Measurements from ENCODE around the gene RAB9A.
"Not testable (repeated sequence)": the region's sequence is repeated elsewhere in the genome, so short reads cannot be mapped to it uniquely, and the experiment has no call there.

The RAB9A gene

DNA sequence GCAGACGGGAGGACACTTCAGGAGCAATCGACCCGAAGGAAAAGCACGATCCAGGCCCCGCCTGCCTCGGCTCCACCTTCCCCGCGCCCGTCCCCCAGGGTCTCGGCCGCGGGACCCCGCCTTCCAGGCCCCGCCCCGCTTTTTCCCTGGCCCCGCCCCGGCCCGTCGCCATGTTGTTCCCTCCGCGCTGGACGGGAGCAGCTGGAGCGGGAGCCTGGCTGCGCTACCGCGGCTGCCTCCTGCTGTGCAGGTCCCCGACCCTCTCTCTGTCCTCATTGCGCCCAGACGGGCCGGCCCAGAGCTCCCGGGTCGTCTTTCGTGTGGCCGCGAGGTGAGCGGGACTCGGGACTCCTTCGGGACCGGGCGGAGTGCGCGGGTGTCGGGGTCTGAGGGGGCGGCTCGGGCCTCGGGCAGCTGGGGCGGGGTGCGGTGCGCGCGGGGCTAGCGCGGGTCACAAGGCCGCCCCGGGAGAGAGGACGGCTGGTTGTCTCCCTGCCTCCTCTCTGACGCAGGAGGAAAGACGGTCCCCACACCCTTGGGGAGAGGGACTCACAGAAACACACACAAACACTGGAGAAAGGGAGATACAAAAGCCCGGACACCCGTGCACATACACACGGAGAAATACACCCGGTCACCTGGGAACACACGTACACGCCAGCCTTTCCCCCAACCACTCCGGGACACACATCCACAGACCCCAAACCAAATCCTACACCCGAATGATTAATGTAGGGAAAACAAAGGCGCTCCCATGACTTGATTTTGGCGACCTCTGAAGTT lies at the start of gene RAB9A:
Gene RAB9A (plus strand): TSS at position 171 of the 783 bp plus-strand sequence. CDS start 19,619 bp downstream, outside the sequence.
- DNase-seq: peak; percentile 74

DNA sequence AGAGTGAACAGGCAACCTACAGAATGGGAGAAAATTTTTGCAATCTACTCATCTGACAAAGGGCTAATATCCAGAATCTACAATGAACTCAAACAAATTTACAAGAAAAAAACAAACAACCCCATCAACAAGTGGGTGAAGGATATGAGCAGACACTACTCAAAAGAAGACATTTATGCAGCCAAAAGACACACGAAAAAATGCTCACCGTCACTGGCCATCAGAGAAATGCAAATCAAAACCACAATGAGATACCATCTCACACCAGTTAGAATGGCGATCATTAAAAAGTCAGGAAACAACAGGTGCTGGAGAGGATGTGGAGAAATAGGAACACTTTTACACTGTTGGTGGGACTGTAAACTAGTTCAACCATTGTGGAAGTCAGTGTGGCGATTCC lies 47.2 kb upstream of the RAB9A start:
- not testable (repeated sequence) for DNase-seq

GRCh38 chrX:13645464-13646153 lies 43.3 kb upstream of the RAB9A start:
- no peak for DNase-seq

- peak; percentile 83 for DNase-seq
These were observed 42.8 kb upstream of the RAB9A start for GRCh38 chrX:13646154-13646549.

- DNase-seq: peak; percentile 99
These were observed 41.2 kb upstream of the RAB9A start for GRCh38 chrX:13647709-13648212.

- peak; percentile 40 for DNase-seq
These were observed 40.6 kb upstream of the RAB9A start for GRCh38 chrX:13648336-13648735.

DNA sequence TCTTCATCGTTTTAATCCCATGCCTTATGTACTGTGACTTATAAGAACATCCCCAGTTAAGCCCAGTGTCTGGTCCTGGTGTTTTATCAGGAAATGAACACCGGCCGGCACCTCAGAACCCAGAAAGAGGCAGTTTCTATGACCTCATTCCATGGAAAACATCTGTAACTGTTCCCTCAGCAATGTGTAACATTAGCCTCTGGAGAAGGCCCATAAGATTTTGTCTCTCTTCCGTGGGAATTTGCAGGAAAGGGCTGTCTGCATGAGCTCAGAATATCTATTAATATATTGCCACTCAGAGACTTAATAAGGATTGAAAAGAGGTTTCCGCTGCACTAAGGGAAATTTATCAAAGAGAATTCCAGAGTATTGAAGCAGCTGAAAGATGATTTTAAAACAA lies 39.1 kb upstream of the RAB9A start:
- no peak for DNase-seq

DNA sequence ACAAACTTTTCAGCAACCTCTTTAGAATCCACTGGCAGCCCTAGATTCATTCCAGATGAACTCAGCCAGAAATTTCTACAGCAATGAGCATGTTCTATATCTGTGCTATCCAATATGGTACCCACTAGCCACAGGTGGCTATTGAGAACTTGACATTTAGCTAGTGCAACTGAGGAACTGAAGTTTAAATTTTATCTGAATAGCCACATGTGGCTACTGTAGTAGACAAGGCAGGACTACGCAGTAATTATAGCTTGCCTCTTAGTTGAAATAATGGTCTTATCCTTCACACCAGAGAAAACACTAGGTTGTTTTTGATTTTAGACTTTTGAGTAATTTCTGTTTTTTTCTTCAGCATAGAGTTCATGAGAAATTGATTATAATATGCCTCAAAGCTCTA lies 38.6 kb upstream of the RAB9A start:
- DNase-seq: no peak

DNA sequence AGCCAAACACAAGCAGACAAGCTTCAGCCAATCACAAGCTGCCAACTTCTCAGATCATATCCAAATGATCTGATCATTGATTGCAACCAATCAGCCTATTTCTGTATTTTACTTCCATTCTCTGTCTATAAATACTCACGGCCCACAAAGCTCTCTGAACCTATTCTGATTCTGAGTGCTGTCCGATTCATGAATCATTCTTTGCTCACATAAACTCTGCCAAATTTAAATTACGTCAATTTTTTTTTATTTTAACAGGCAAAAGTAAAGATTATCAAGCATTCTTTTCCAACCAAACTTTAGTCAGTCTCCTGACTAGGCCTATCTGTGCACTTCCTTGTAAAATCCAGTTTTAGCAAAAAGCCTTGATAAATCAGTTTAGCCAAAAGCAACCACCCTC lies 37.8 kb upstream of the RAB9A start:
- DNase-seq: no peak

DNA sequence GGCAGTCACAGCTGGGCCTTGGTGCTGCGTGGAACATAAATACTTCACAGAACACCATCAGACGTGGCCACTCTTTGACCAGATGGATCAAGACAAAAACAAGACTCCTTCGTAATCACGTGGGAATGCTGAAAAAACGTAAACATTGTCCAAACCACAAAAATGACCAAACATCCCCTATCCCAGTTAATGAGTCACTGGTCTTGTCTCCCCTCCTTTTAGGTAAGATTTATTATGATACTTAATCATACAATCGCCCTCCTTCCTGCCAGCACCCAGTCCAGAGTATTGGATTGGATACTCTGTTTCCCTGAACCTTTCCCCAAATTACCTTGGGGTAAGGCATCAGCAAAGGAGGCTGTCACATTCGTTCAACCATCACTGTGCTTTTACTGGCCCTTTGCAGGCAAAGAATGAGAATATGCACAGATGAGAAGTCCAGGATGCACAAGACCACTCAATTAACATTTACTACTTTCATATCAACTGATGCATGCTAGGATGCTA lies 36.6 kb upstream of the RAB9A start:
- peak; percentile 19 for DNase-seq

- peak; percentile 96 for DNase-seq
These were observed 35.9 kb upstream of the RAB9A start, which contains the start of gene TCEANC for GRCh38 chrX:13652850-13653693. TCEANC (plus strand) TSS chrX:13653141; CDS start chrX:13662509, 9,368 bp downstream.

GRCh38 chrX:13654116-13654515 lies 34.8 kb upstream of the RAB9A start:
- DNase-seq: no peak

DNA sequence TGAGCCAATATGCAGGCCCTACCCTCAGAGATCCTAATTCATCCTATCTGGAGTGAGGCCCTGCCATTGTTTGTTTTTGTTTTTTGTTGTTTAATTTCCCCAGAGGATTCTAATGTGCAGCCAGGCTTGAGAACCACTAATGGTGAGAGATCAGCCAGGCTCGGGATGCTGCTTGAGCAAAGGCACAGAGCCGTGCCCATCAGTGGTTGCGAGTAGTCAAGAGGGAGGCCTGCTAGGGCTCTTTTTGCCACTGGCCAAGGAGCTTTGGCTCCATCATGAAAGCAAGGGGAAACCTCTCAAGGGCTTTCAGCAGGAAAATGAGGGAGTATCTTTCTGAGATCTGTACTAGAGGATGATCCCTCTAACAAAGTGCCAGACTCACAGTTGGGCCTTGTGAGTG lies 33.3 kb upstream of the RAB9A start:
- DNase-seq: no peak

- peak; percentile 69 for DNase-seq
These were observed 30.3 kb upstream of the RAB9A start for GRCh38 chrX:13658602-13659001.

GRCh38 chrX:13659063-13659462 lies 29.9 kb upstream of the RAB9A start:
- no peak for DNase-seq

DNA sequence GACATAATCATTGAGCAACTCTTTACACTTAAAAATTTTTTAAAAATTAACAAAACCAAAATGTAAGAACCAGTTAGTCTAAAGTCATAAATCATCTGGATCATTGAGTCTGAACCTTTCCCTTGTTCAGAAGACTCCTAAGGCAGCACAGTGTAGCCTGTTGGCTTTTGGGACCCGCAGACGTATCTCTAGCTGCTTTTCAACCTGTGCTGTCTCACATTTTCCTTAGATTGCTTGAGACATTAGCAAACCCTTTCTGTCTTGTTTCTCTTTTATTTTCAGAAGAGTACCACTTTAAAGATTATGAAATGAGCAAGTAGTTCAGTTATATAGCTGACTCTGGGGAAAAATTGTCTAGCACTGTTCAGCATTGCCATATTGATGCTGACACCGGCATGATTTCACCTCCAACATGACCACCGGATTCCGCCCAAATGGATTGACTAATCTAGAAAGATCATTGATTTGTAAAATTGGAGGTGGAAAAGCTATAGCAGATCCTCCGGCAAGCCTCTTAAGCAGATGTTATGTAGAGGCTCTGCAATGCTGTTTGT lies 27.1 kb upstream of the RAB9A start:
- no peak for DNase-seq

GRCh38 chrX:13662355-13662791 lies 26.6 kb upstream of the RAB9A start:
- no peak for DNase-seq

GRCh38 chrX:13664020-13664419 lies 24.9 kb upstream of the RAB9A start:
- DNase-seq: no peak

- no peak for DNase-seq
These were observed 22.1 kb upstream of the RAB9A start for GRCh38 chrX:13666836-13667235.

- DNase-seq: no peak
These were observed 21.0 kb upstream of the RAB9A start for GRCh38 chrX:13667919-13668318.

GRCh38 chrX:13669246-13669737 lies 19.6 kb upstream of the RAB9A start:
- DNase-seq: peak; percentile 86

DNA sequence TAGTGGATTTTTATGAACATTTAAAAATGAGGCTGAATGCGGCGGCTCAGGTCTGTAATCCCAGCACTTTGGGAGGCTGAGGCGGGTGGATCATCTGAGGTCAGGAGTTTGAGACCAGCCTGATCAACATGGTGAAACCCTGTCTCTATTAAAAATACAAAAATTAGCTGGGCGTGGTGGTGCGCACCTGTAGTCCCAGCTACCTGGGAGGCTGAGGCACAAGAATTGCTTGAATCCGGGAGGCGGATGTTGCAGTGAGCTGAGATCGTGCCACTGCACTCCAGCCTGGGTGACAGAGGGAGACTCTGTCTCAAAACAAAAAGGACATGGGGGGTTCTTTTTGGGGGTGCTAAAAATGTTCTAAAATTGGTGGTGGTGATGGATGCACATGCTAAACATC lies 19.2 kb upstream of the RAB9A start:
- not testable (repeated sequence) for DNase-seq

All from hematopoietic multipotent progenitor cell treated with erythropoietin and hydrocortisone succinate and interleukin-3 and kit ligand, for 8 days (in vitro differentiated cells).